ENCODE measurements around the gene TMBIM4. TPM values are rescaled to one million over a fixed set of nuclear protein-coding genes. Genes with fewer than 3 reads are reported as not detected.

The TMBIM4 gene
- total RNA-seq, 1 donor from 2014 or later, result 30.9 TPM

- no peak overlapping the region for H3K27ac Mint-ChIP-seq
- H3K4me3 Mint-ChIP-seq (ENCODE audit: low read depth), result no peak overlapping the region
- peaks cover 1% of the 10 kb centered on the region for H3K4me1 Mint-ChIP-seq (ENCODE audit: low read depth)
- no peak for TF ChIP-seq CTCF (IDR thresholded peaks at IDR 0.05; ENCODE audit: unreplicated experiment)
- no peaks in the 10 kb centered on the region for H3K9me3 Mint-ChIP-seq (ENCODE audit: low read depth)
- no peaks in the 10 kb centered on the region for H3K36me3 Mint-ChIP-seq (ENCODE audit: insufficient read depth)
- H3K27me3 Mint-ChIP-seq, result peaks cover 34% of the 10 kb centered on the region
- DNase-seq (ENCODE audit: low spot score, unreplicated experiment), result no peak
Observed at GRCh38 chr12:66195242-66195641, 25.4 kb upstream of the TMBIM4 start.

DNA sequence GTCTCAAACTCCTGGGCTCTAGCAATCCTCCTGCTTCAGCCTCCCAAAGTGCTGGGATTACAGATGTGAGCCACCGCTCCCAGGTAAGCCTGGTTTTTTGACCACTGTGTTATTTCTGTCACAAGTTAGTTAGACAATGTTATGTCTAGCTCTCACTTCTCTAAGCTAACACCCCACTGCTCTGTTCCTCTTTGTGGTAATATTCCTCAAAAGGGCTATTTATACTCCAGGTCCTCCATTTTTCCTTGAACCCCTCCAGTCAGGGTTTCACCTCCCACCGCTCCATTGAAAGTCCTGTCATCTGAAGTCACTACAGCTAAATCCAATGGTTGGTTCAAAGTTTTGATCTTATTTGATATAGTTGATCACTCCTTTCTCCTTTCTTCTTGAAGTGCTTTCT lies 24.3 kb upstream of the TMBIM4 start:
- Mint-ChIP-seq H3K27me3 (peaks cover 42% of the 10 kb centered on the region), H3K9me3 (ENCODE audit: low read depth) (no peaks in the 10 kb centered on the region), H3K27ac (no peak overlapping the region), H3K36me3 (ENCODE audit: insufficient read depth) (no peaks in the 10 kb centered on the region), H3K4me1 (ENCODE audit: low read depth) (peaks cover 1% of the 10 kb centered on the region), H3K4me3 (ENCODE audit: low read depth) (no peak overlapping the region)
- TF ChIP-seq CTCF (IDR thresholded peaks at IDR 0.05; ENCODE audit: unreplicated experiment), result no peak
- DNase-seq (ENCODE audit: low spot score, unreplicated experiment), result no peak

DNA sequence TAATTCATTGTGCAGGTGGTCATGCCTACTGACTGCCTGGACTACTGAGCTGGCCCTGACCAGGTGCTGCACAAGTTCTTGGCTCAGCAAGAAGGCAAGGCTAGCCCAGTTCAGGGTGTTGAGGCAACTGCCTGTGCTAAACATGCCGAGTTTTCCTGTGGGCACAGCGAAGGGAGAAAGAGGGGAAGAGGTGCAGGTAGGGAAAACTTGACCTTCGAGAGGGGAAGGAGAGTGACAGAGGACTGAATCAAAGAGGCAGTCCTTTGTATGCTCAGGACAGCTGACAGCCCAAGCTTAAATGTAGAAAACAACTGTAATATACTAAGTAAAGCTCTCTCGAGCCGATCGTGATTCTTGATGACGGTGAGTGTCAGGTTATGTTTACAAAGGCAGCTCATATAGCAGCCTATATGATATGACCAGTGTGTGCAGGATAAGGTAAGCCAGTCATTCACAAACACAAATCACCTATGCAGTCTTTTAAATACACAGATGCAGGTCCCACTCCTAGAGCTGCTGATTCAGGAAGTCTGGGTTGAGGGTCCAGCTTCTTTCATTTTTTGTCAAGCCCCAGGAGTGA lies 21.8 kb upstream of the TMBIM4 start:
- peaks cover 1% of the 10 kb centered on the region for H3K4me1 Mint-ChIP-seq (ENCODE audit: low read depth)
- H3K36me3 Mint-ChIP-seq (ENCODE audit: insufficient read depth), result peaks cover 2% of the 10 kb centered on the region
- H3K27ac Mint-ChIP-seq, result no peak overlapping the region
- no peak overlapping the region for H3K4me3 Mint-ChIP-seq (ENCODE audit: low read depth)
- peaks cover 62% of the 10 kb centered on the region for H3K27me3 Mint-ChIP-seq
- TF ChIP-seq CTCF (IDR thresholded peaks at IDR 0.05; ENCODE audit: unreplicated experiment), result no peak
- DNase-seq (ENCODE audit: low spot score, unreplicated experiment), result no peak
- H3K9me3 Mint-ChIP-seq (ENCODE audit: low read depth), result no peaks in the 10 kb centered on the region

GRCh38 chr12:66190519-66191370 lies 20.9 kb upstream of the TMBIM4 start:
- H3K27me3 Mint-ChIP-seq, result peaks cover 70% of the 10 kb centered on the region
- peaks cover 1% of the 10 kb centered on the region for H3K4me1 Mint-ChIP-seq (ENCODE audit: low read depth)
- H3K27ac Mint-ChIP-seq, result no peak overlapping the region
- no peak for TF ChIP-seq CTCF (IDR thresholded peaks at IDR 0.05; ENCODE audit: unreplicated experiment)
- H3K36me3 Mint-ChIP-seq (ENCODE audit: insufficient read depth), result peaks cover 2% of the 10 kb centered on the region
- no peaks in the 10 kb centered on the region for H3K9me3 Mint-ChIP-seq (ENCODE audit: low read depth)
- no peak overlapping the region for H3K4me3 Mint-ChIP-seq (ENCODE audit: low read depth)
- DNase-seq (ENCODE audit: low spot score, unreplicated experiment), result no peak

DNA sequence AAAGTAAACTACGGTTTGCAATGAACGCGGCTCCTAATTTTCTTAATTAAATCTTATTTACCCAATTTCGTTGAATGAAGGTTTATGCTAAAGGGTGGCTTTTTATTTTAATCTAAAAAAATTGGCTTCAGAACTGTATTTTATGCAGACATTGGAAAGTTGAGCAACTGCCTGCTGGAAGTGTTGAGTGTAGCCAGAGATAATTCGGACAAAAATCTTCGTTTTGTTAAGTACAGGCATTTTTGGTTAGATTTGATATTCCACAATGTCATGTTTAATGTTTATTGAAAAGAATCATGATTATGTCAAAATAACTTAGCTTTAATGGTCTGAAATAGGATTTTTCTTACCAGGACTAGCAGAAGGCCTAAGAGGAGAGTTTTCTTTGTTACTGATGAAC lies 20.1 kb upstream of the TMBIM4 start:
- no peak for TF ChIP-seq CTCF (IDR thresholded peaks at IDR 0.05; ENCODE audit: unreplicated experiment)
- H3K36me3 Mint-ChIP-seq (ENCODE audit: insufficient read depth), result peaks cover 2% of the 10 kb centered on the region
- H3K4me1 Mint-ChIP-seq (ENCODE audit: low read depth), result peaks cover 1% of the 10 kb centered on the region
- H3K4me3 Mint-ChIP-seq (ENCODE audit: low read depth), result no peak overlapping the region
- H3K27ac Mint-ChIP-seq, result no peak overlapping the region
- no peaks in the 10 kb centered on the region for H3K9me3 Mint-ChIP-seq (ENCODE audit: low read depth)
- no peak for DNase-seq (ENCODE audit: low spot score, unreplicated experiment)
- H3K27me3 Mint-ChIP-seq, result peaks cover 72% of the 10 kb centered on the region
